Iris pigment epithelial cell (primary cell): ENCODE measurements around the gene PLXNA4.
A peak's percentile ranks its signal among the peaks of the same experiment; 100 is the strongest.

Source experiments
- DNase-seq: peaks from one replicate; pipeline ENCODE4 v3.0.0-alpha.2; 2011; ENCODE audit warnings: low read depth

The PLXNA4 gene

GRCh38 chr7:132501956-132502355 lies 74.3 kb downstream of the PLXNA4 start:
- no peak for DNase-seq

GRCh38 chr7:132500727-132501440 lies 75.4 kb downstream of the PLXNA4 start:
- DNase-seq, result peak; percentile 4

- no peak for DNase-seq
Observed at GRCh38 chr7:132499487-132499886, 76.8 kb downstream of the PLXNA4 start.

GRCh38 chr7:132499065-132499464 lies 77.2 kb downstream of the PLXNA4 start:
- DNase-seq, result no peak

- DNase-seq, result no peak
Observed at GRCh38 chr7:132498319-132498718, 78.0 kb downstream of the PLXNA4 start.

- DNase-seq, result no peak
Observed at GRCh38 chr7:132497098-132497497, 79.2 kb downstream of the PLXNA4 start.

- no peak for DNase-seq
Observed at GRCh38 chr7:132495936-132496335, 80.3 kb downstream of the PLXNA4 start.

- no peak for DNase-seq
Observed at GRCh38 chr7:132494474-132494873, 81.8 kb downstream of the PLXNA4 start.

- no peak for DNase-seq
Observed at GRCh38 chr7:132492823-132493445, 83.3 kb downstream of the PLXNA4 start.

- DNase-seq, result no peak
Observed at GRCh38 chr7:132491391-132491945, 84.8 kb downstream of the PLXNA4 start.

- no peak for DNase-seq
Observed at GRCh38 chr7:132490474-132490873, 85.8 kb downstream of the PLXNA4 start.

GRCh38 chr7:132489776-132490237 lies 86.5 kb downstream of the PLXNA4 start:
- no peak for DNase-seq

GRCh38 chr7:132488634-132489302 lies 87.5 kb downstream of the PLXNA4 start:
- no peak for DNase-seq

- DNase-seq, result no peak
Observed at GRCh38 chr7:132486274-132486610, 90.0 kb downstream of the PLXNA4 start.

GRCh38 chr7:132485600-132486273 lies 90.5 kb downstream of the PLXNA4 start:
- no peak for DNase-seq

GRCh38 chr7:132485136-132485535 lies 91.1 kb downstream of the PLXNA4 start:
- no peak for DNase-seq

GRCh38 chr7:132482866-132483265 lies 93.4 kb downstream of the PLXNA4 start:
- DNase-seq, result no peak

- no peak for DNase-seq
Observed at GRCh38 chr7:132480534-132480933, 95.7 kb downstream of the PLXNA4 start.

GRCh38 chr7:132476541-132476940 lies 99.7 kb downstream of the PLXNA4 start:
- no peak for DNase-seq

GRCh38 chr7:132475669-132476116 lies 100.6 kb downstream of the PLXNA4 start:
- DNase-seq, result no peak

GRCh38 chr7:132475037-132475668 lies 101.1 kb downstream of the PLXNA4 start:
- DNase-seq, result no peak
